ENCODE data around the gene MTAP.

- TF ChIP-seq YY1 (IDR thresholded peaks at IDR 0.05; ENCODE audit: insufficient read depth, insufficient read length) = peak; percentile 41
- TF ChIP-seq ZNF274 (IDR thresholded peaks at IDR 0.05; ENCODE audit: low read depth, low read length) = no peak
Observed at GRCh38 chr9:21812946-21813568, 10.6 kb downstream of the MTAP start.
